ACC112 (cell line): ENCODE data around the gene CTSZ.
A peak's percentile ranks its signal among the peaks of the same experiment; 100 is the strongest.
"Not testable (repeated sequence)": the region's sequence is repeated elsewhere in the genome, so short reads cannot be mapped to it uniquely, and the experiment has no call there.

ENCODE experiments used
- H2AFZ ChIP-seq: fragments of 200-600 bp; sonication (generic); one replicate; pipeline ENCODE4 v1.6.0; 2017; ENCODE audit warnings: antibody characterized with exemption, low read length; ENCODE audit not compliant: unreplicated experiment
- H3K27ac ChIP-seq: fragments of 200-600 bp; sonication (generic); 2 replicates; pipeline ENCODE4 v1.5.1; 2014; ENCODE audit warnings: low read depth, mild to moderate bottlenecking, antibody characterized with exemption, low read length, moderate library complexity
- H3K27me3 ChIP-seq: fragments of 200-600 bp; sonication (generic); 2 replicates; pipeline ENCODE4 v1.6.1; 2014; ENCODE audit warnings: mild to moderate bottlenecking, antibody characterized with exemption, low read length, moderate library complexity, mixed read lengths; ENCODE audit not compliant: insufficient read depth
- H3K36me3 ChIP-seq: fragments of 200-600 bp; sonication (generic); 2 replicates; pipeline ENCODE4 v1.6.1; 2016; ENCODE audit warnings: mild to moderate bottlenecking, antibody characterized with exemption, low read length, moderate library complexity, mixed read lengths; ENCODE audit not compliant: insufficient read depth
- H3K4me1 ChIP-seq: fragments of 200-600 bp; sonication (generic); one replicate; pipeline ENCODE4 v1.6.1; 2016; ENCODE audit warnings: low read length, mixed read lengths; ENCODE audit not compliant: insufficient read depth, unreplicated experiment, control insufficient read depth
- H3K4me3 ChIP-seq: fragments of 200-600 bp; sonication (generic); 2 replicates; pipeline ENCODE4 v1.5.1; 2014; ENCODE audit warnings: mild to moderate bottlenecking, low read depth, low read length
- H3K79me2 ChIP-seq: fragments of 200-600 bp; sonication (generic); one replicate; pipeline ENCODE4 v1.6.0; 2016; ENCODE audit warnings: low read length; ENCODE audit not compliant: control insufficient read depth, unreplicated experiment, insufficient read depth

The CTSZ gene

DNA sequence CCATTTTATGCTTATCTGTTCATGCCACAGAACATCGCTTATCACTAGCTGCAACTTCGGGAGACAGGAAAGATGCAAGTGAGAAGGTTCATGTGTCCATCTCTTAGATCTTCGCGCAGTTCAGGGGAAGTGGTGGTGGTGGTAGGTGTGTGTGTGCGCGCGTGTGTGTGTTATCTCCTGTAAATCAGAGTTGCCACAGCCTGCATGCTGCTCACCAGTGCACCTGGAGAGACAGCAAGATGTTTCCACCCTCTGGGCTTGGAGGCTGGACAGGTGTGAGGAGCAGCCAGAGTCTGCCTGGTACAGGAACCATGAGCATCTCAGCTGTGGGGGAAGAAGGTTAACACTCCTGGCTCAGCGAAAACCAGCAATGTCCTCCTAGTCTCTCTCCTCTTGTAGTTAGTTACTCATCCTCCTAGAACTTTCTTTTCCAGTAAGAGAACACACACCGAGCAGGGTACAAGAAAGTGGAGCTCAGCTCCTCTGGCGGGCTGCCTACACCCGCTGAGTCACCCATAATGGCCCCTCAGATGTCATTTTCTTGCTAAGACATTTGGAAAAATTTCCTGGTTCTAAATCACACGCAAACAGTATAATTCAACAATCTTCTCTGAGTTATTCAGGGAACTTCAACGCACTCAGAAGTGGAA lies 7.0 kb upstream of the CTSZ start:
- no peaks in the 10 kb centered on the region for H3K36me3 ChIP-seq
- H3K79me2 ChIP-seq, result no peaks in the 10 kb centered on the region
- H3K27ac ChIP-seq, result peak overlapping the region; percentile 41; the same call in 1 of the 2 replicates
- H2AFZ ChIP-seq, result no peak overlapping the region
- H3K27me3 ChIP-seq, result no peaks in the 10 kb centered on the region
- no peak overlapping the region for H3K4me3 ChIP-seq
- peaks cover 32% of the 10 kb centered on the region for H3K4me1 ChIP-seq

DNA sequence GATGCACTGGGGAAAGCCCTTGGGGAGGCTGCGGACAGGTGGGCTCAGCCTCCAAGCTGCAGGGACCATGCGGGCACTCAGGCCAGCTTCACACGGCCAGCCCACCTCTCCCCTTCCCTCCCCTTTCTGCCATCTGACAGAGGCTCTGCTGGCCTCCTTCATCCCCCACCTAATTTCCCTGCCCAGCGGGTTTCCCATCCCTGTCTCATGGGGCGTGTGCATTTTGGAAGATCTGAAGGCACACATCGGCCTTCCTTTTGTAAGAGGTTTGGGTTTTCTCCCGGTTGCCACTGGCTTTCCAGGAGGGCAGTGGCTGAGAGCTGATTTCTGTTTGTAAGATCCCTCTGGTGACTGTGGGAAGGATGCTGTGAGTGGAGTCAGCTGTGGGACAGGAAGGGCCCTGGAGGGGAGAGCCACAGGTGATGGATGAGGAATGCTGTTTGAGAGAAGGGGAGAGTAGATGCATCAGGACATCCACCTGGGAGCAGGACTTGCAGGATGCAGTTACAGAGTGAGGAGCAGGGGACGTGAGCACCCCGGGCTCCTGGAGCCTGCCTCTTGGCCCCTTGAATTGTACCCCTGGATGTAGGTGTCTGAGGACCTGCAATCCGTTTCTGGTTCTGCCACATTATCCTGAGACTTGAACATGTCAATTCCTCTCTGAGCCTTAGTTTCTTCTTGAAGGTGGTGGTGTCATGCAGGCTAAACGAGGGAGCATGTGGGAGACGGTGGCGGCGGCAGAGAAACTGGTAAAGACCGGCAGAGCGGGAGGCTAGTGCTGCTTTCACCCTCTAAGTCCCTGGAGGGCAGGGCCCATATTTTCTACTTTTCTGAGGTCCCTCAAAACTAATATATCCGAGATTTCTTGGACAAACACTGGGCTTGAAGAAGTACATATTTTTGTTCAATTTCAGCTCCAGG lies 6.2 kb upstream of the CTSZ start:
- no peaks in the 10 kb centered on the region for H3K27me3 ChIP-seq
- no peak overlapping the region for H3K4me3 ChIP-seq
- no peaks in the 10 kb centered on the region for H3K79me2 ChIP-seq
- H3K27ac ChIP-seq, result no peak overlapping the region
- no peaks in the 10 kb centered on the region for H3K36me3 ChIP-seq
- peaks cover 32% of the 10 kb centered on the region for H3K4me1 ChIP-seq
- H2AFZ ChIP-seq, result no peak overlapping the region

DNA sequence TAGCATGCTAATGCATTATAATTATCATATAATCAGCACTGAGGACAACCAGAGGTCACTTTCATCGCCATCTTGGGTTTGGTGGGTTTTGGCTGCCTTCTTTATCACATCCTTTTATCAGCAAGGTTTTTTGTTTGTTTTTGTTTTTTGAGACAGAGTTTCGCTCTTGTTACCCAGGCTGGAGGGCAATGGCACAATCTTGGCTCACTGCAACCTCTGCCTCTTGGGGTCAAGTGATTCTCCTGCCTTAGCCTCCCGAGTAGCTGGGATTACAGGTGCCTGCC lies 4.8 kb upstream of the CTSZ start:
- not testable (repeated sequence) for H3K79me2 ChIP-seq, H3K36me3 ChIP-seq, H3K27me3 ChIP-seq
- Histone ChIP-seq H3K4me3 (peak overlapping the region; percentile 47), H3K27ac (peak overlapping the region; percentile 64), H3K4me1 (peaks cover 29% of the 10 kb centered on the region), H2AFZ (peak overlapping the region; percentile 31)

DNA sequence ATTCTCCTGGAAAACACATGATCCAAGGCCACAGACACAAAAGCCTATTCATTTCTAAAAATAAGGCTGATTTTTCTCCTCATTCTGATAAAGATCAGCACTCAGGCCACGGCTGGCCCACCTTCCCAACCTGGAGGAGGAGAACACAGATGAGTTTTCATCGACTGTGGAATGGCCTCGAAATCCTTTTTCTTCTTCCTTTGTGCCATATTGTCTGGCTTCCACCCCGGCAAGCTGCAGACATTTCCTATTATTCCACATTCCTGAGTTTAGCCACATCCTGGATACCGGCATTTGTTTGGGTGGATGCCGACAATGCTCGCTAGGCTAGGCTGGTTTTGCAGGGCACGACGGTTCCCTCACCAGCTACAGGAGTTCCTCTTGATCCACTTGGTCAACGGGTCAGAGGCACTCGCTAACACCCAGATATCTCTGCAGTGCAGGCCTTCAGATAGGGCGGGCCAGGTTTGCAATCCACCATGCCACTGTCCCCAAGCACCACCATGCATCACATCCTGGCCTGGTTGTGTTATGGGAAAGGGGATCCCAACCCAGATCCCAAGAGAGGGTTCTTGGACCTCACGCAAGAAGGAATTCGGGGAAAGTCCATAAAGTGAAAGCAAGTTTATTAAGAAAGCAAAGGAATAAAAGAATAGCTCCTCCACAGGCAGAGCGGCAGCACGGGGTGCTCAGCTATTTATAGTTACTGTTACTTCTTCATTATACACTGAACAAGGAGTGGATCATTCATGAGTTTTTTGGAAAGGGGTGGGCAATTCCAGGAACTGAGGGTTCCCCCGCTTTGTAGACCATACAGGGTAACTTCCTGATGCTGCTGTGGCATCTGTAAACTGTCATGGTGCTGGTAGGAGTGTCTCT lies 4.2 kb upstream of the CTSZ start:
- Histone ChIP-seq H3K4me1 (peaks cover 28% of the 10 kb centered on the region), H3K27me3 (no peaks in the 10 kb centered on the region), H3K79me2 (peaks cover 7% of the 10 kb centered on the region), H3K4me3 (peak overlapping the region; percentile 47), H2AFZ (peak overlapping the region; percentile 31), H3K27ac (peak overlapping the region; percentile 64), H3K36me3 (no peaks in the 10 kb centered on the region)

DNA sequence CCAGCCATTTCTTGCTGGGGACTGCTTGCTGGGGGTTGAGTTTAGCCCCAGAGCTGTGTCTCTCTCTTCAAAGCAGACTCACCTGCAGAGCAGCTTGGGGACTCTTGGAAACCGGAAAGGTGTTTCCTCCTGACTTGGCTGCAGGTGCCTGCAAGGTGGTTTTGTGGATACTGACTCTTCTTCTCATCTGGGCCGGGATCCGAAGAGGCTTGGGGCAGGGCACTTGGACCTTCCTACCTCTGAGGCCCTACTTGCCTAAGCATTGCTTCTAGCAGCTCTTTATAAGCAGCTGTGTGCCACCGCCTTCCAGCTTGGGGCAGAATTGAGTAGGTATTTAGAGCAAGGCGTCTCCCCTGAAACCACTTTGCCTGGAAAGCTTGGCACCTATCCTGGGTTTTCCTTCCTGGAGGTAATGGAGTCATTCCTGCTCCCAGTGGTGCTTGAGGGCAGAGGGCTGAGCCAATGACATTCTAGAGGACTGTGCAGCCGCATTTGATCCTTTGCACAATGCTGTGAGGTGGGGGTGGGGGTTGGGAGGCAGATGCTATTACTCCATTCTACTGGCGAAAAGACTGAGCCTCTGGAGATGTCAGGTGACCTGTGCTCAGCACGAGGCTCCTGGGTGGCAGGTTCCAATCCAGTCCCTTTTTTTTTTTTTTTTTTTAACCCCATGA lies 3.4 kb upstream of the CTSZ start:
- Histone ChIP-seq H3K27ac (peak overlapping the region; percentile 64), H2AFZ (no peak overlapping the region)

DNA sequence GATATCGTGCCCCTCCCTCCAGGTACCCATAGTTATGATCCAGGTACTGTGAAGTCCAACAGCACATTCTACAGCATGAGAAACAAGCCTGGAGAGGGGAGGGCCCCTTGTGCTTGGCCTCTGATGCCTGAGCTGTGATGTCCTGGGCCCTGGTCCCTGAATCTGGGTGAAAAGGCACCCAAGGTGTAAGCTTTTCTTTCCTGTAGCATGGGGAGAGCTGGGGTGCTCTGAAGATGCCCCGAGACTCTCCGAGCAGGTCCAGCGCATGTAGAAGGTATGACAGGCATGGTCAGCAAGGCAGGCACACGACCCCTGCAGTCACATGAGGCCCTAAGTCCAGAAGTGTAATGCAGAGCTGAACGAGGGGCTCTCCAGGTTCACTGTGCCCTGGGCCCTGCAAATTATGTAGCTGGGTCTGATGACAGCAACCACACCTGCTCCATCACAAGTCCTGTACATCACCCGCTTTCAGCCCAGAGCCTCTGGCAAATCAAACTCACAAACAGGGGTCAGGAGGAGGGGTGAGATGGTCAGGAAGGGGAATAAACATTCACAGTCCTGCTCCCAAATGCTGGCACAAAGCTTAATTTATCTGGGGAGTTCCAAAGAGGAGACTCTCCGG lies 1.8 kb upstream of the CTSZ start:
- H3K79me2 ChIP-seq, result peaks cover 31% of the 10 kb centered on the region
- peaks cover 36% of the 10 kb centered on the region for H3K4me1 ChIP-seq
- H3K27ac ChIP-seq, result no peak overlapping the region
- no peak overlapping the region for H3K4me3 ChIP-seq
- no peaks in the 10 kb centered on the region for H3K36me3 ChIP-seq
- H2AFZ ChIP-seq, result no peak overlapping the region
- H3K27me3 ChIP-seq, result no peaks in the 10 kb centered on the region

More for the DNA sequence above, 3.4 kb upstream of the CTSZ start:
- peaks cover 15% of the 10 kb centered on the region for H3K79me2 ChIP-seq
- no peaks in the 10 kb centered on the region for H3K36me3 ChIP-seq
- peaks cover 36% of the 10 kb centered on the region for H3K4me1 ChIP-seq
- H3K27me3 ChIP-seq, result no peaks in the 10 kb centered on the region
- H3K4me3 ChIP-seq, result no peak overlapping the region

DNA sequence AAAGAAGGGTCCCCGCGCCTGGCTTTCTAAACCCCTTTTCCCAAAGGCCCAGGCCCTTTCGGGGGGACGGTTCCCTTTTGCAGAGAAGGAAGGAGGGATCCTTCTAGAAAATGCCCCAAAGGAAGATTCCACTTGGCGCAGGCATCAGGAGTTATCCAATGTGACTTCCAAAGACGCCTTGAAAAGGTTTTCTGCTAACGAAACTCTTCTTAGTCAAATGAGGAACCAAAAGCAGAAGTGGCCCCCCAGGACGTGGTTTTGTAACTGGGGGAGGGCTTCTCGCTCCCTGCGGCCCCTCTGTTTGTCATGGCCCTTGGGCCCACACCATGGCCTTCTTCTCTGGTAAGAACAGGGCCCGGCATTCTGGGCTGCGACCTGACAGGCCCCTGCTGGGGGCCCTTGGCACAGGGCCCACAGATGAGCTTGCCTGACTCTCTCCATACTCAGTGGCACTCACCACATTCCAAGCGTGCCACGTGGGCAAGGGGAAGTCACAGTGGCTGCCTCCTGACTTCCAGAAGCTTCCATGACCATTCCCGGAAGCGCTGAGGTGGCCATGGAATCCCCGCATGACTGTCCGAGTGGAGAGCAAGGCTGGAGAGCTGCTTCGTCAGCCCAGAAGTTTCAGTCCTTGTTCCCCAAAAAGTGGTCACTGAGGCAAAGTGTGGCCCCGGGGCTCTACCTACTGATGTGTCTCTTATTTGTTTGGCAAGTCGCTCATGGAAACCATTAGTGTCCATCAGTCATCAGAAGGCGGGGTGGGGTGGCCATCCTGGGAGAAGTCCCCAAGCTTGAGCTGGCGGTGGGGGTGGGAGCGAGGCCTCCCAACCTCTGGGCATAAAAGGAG lies 834 bp upstream of the CTSZ start:
- Histone ChIP-seq H3K79me2 (peaks cover 33% of the 10 kb centered on the region), H3K27me3 (no peaks in the 10 kb centered on the region), H3K4me1 (peaks cover 35% of the 10 kb centered on the region), H2AFZ (no peak overlapping the region), H3K36me3 (no peaks in the 10 kb centered on the region), H3K4me3 (peak overlapping the region; percentile 97), H3K27ac (no peak overlapping the region)

DNA sequence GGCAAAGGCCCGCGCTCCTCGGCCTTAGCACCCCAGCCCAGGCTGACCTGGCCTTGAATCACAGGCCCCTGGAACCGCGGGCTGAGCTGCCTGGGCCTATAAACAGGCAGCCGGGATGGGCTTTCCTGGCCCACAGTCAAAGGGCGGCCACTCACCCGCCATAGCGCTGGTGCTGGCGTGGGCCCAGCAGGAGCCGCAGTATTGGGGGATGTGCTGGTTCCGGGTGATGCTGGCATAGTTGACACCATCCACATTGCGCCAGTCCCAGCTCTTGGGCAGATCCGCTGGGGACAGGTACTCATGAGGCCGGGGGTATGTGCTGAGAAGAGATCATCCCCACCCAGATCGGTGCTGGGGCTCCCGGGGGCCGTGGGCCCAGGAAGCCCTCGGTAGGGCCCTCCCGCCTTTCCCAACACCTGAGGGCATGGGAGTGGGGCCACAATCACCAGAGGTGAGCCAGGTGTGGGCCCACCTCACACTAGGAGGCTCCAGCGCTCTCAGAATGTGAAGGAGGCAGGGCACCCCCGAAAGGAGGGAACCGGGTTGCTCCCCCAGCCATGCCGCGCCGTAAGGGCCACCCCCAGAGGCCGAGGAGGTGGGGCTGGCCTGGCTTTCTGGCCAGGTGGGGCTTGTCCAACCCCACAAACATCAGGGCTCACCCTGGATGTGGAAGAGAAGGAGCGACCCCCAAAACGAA lies 739 bp downstream of the CTSZ start:
- Histone ChIP-seq H3K4me1 (peaks cover 30% of the 10 kb centered on the region), H3K36me3 (no peaks in the 10 kb centered on the region), H3K27me3 (no peaks in the 10 kb centered on the region), H3K4me3 (peak overlapping the region; percentile 97), H3K27ac (peak overlapping the region; percentile 40; the same call in 1 of the 2 replicates), H2AFZ (peak overlapping the region; percentile 76), H3K79me2 (peaks cover 35% of the 10 kb centered on the region)

DNA sequence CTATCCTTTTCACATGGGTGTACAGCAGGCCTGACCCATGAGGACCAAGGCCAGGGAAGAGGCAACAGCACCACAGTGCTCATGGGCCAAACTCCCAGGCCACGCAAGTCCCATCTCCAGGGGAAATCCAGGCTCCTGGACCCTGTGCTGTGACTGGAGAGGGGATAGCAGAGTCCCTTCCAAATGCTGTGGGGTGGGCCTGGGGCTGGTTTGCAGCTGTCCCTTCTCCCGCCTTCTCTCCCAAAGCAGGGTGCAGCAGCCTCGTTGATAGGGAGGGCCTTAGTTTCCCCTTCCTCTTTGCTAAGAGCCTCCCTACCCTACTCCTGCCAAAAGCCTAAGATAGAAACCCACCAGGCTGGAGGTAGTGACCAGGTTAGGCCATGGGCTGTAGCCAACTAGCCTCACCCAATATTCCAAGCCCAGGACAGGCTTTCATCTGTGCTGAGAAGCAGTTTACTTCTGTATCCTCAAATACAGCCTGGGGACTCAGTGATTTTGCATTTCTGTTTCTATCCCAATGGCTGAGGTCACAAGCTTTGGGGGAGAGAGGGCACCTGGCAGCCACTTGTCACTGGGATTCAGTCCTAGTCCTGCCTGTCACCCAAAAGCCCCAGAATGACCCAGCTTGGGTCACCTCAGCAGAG lies 1.4 kb downstream of the CTSZ start:
- Histone ChIP-seq H3K79me2 (peaks cover 35% of the 10 kb centered on the region), H3K27ac (no peak overlapping the region), H3K27me3 (no peaks in the 10 kb centered on the region), H3K4me1 (peaks cover 23% of the 10 kb centered on the region), H2AFZ (no peak overlapping the region), H3K36me3 (no peaks in the 10 kb centered on the region), H3K4me3 (peak overlapping the region; percentile 97)
